GM12878 (cell line): ENCODE data around the gene BCAP29.

Experiments used
- BHLHE40 ChIP-seq, 2 experiments: fragments of 450-650 bp in 1 of 2; IDR thresholded peaks; 2 replicates each; pipeline ENCODE4 v1.6.1; 2011 to 2017; ENCODE audit warnings: low read depth in 2 of 2, borderline replicate concordance in 1 of 2, improper control_type of control experiment in 1 of 2, low read length in 1 of 2, mild to moderate bottlenecking in 1 of 2
- CTCF ChIP-seq, 3 experiments: IDR thresholded peaks in 2 of 3; conservative IDR thresholded peaks in 1 of 3; 2 replicates each; pipeline ENCODE4 v1.5.1; 2011; ENCODE audit warnings: low read depth in 3 of 3, low read length in 3 of 3, mild to moderate bottlenecking in 3 of 3, control low read depth in 2 of 3, moderate library complexity in 2 of 3, inconsistent platforms in 1 of 3, mixed read lengths in 1 of 3; ENCODE audit not compliant: control insufficient read depth in 2 of 3, insufficient read depth in 1 of 3; ENCODE audit errors: extremely low read depth in 1 of 3
- ESRRA ChIP-seq: IDR thresholded peaks from 2 replicates; pipeline ENCODE4 v1.6.1; 2012; ENCODE audit warnings: mild to moderate bottlenecking, low read length, improper control_type of control experiment
- EZH2 ChIP-seq: IDR thresholded peaks from 2 replicates; pipeline ENCODE4 v1.6.1; 2012; ENCODE audit warnings: low read depth, mild to moderate bottlenecking, control low read depth, inconsistent platforms, low read length, borderline replicate concordance; ENCODE audit not compliant: control insufficient read depth
- NBN ChIP-seq: fragments of 450-650 bp; IDR thresholded peaks from 2 replicates; pipeline ENCODE4 v1.6.1; 2016
- NR2C2 ChIP-seq: IDR thresholded peaks from 2 replicates; pipeline ENCODE4 v1.6.1; 2011; ENCODE audit warnings: borderline replicate concordance, low read depth; ENCODE audit not compliant: control insufficient read depth, insufficient read length
- NRF1 ChIP-seq: conservative IDR thresholded peaks from 2 replicates; pipeline ENCODE4 v1.6.1; 2011; ENCODE audit warnings: mild to moderate bottlenecking, low read depth, low read length, improper control_type of control experiment
- PBX3 ChIP-seq: IDR thresholded peaks from 2 replicates; pipeline ENCODE4 v1.6.1; 2011; ENCODE audit warnings: mild to moderate bottlenecking, low read depth, low read length, moderate library complexity; ENCODE audit not compliant: insufficient replicate concordance
- POLR2A ChIP-seq: IDR thresholded peaks from 2 replicates; pipeline ENCODE4 v1.6.1; 2011; ENCODE audit warnings: low read depth, mild to moderate bottlenecking, low read length
- RAD21 ChIP-seq: IDR thresholded peaks from 2 replicates; pipeline ENCODE4 v1.6.1; 2011; ENCODE audit warnings: mild to moderate bottlenecking, low read depth, low read length, moderate library complexity; ENCODE audit not compliant: insufficient read depth
- RFX5 ChIP-seq: IDR thresholded peaks from 2 replicates; pipeline ENCODE4 v1.6.1; 2011; ENCODE audit warnings: low read depth, low read length, improper control_type of control experiment
- SIN3A ChIP-seq: IDR thresholded peaks from 2 replicates; pipeline ENCODE4 v1.6.1; 2012; ENCODE audit warnings: low read depth, low read length, improper control_type of control experiment
- SREBF1 ChIP-seq: IDR thresholded peaks from 2 replicates; pipeline ENCODE4 v1.6.1; 2012; ENCODE audit warnings: mild to moderate bottlenecking, low read length
- YY1 ChIP-seq: IDR thresholded peaks from 2 replicates; pipeline ENCODE4 v1.6.1; 2011; ENCODE audit warnings: low read depth, mild to moderate bottlenecking, low read length

- no peak for TF ChIP-seq EZH2
- TF ChIP-seq CTCF (IDR thresholded peaks at IDR 0.05 in 2 of 3, conservative IDR thresholded peaks at IDR 0.05 in 1 of 3; ENCODE audit: control insufficient read depth in 2 of 3, extremely low read depth in 1 of 3, insufficient read depth in 1 of 3, low read depth in 3 of 3, low read length in 3 of 3): peak in 1 of 3 experiments; percentile 6; a peak in 1 of 6 replicates
- TF ChIP-seq BHLHE40 (IDR thresholded peaks at IDR 0.05; ENCODE audit: borderline replicate concordance in 1 of 2, low read depth in 2 of 2, low read length in 1 of 2): no peak
- TF ChIP-seq POLR2A: no peak
- no peak for TF ChIP-seq NBN
- no peak for TF ChIP-seq NR2C2
- no peak for TF ChIP-seq NRF1
- TF ChIP-seq RFX5: no peak
- no peak for TF ChIP-seq ESRRA
- no peak for TF ChIP-seq YY1
- TF ChIP-seq SREBF1: no peak
- peak; percentile 34; the same call in 1 of the 2 replicates for TF ChIP-seq RAD21
- no peak for TF ChIP-seq SIN3A
- no peak for TF ChIP-seq PBX3
Observed at GRCh38 chr7:107661081-107661864, 81.2 kb downstream of the BCAP29 start.
